NCI-H526 treated with DMSO at 0.1 percent for 48 hours (cell line): ENCODE results near the gene ANKMY1.

ENCODE experiments used
- DNase-seq: peaks from one replicate; lab custom pipeline; 2025; lab: John Stamatoyannopoulos, UW

The ANKMY1 gene

DNA sequence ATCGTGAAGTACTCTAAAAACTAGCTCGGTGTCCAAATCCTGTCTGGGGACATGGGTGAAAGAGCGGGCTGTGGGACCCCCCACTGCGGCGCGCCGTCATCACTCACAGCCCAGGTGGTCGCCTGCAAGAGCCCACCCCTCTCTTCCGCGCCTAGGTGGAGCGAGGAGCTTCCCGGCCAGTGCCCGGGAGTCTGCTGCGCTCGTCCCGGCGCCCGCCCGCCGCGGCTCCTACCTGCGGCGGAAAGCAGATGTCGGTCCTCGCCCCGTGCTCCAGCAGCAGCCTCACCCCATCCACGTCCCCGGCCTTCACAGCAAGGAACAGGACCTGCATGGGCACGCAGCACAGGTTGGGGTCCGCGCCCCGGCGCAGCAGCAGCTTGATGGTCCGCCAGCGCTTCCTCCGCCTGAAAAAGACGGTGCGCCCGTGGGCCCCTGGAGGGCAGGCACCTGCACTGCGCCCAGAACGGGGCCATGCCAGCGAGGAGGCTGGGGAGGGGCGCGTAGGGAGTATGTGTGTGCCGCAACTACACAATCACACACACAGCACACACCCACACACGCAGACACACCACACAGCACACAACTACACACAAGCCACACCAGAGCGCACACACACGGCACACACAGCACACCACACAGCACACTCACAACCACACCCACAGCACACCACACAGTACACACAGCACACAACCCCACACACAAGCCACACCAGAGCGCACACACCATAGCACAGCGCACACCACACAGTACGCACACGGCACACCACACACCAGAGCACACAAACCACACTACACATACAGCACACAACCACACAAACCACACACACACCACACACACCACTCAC lies 37.4 kb downstream of the ANKMY1 start:
- no peak for DNase-seq

- no peak for DNase-seq
These were observed 38.2 kb downstream of the ANKMY1 start for GRCh38 chr2:240519396-240520129.

- DNase-seq = no peak
These were observed 38.8 kb downstream of the ANKMY1 start for GRCh38 chr2:240518981-240519380.

DNA sequence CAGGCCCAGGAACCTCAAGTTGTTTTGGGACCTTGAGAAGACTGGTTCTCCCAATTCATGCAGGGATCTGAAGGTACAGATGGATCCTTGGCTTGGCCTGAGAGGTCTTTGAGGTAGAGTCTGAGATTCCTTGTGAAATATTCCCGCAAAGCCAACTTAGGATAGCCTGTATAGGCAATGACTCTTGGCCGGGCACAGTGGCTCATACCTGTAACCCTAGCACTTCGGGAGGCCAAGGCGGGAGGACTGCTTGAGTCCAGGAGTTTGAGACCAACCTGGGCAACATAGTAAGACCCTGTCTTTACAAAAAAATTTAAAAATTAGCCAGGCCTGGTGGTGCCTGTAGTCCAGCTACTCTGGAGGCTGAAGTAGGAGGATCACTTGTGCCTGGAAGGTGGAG lies 40.4 kb downstream of the ANKMY1 start:
- DNase-seq = no peak

GRCh38 chr2:240514631-240515030 lies 43.2 kb downstream of the ANKMY1 start:
- DNase-seq = no peak

DNA sequence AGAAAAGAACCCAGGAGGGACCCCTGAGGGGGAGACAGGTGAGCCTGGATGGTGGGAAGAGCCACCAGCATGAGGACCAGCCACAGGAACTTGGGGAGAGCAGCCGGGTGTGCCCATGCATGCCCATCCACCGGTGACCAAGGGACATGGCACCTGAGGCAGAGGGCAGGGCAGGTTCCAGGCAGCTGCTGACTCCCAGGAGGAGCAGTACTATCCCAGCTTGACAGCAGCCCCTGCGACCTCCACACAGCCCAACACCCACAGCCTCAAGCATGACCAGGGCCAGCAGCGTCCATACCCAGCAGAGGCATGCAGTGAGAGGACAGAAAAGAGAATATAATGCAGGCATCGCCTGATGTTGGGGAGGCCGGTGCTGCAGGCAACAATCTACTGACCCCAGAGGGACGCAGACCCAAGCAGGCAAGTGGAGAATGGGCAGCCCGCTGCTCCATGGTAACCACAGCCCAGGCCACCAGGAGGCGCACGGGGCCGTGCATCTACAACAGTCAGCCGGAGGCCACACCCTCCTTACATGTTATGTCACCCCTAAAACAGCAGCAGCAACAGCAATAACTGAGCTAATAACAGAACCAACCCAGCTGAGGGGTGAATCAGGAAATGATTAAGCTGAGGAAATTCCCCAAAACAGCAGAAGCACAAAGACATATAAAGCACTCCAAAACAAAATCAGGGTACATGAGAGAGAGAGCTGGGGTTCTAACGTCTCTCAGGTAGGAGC lies 44.1 kb downstream of the ANKMY1 start:
- DNase-seq = no peak

DNA sequence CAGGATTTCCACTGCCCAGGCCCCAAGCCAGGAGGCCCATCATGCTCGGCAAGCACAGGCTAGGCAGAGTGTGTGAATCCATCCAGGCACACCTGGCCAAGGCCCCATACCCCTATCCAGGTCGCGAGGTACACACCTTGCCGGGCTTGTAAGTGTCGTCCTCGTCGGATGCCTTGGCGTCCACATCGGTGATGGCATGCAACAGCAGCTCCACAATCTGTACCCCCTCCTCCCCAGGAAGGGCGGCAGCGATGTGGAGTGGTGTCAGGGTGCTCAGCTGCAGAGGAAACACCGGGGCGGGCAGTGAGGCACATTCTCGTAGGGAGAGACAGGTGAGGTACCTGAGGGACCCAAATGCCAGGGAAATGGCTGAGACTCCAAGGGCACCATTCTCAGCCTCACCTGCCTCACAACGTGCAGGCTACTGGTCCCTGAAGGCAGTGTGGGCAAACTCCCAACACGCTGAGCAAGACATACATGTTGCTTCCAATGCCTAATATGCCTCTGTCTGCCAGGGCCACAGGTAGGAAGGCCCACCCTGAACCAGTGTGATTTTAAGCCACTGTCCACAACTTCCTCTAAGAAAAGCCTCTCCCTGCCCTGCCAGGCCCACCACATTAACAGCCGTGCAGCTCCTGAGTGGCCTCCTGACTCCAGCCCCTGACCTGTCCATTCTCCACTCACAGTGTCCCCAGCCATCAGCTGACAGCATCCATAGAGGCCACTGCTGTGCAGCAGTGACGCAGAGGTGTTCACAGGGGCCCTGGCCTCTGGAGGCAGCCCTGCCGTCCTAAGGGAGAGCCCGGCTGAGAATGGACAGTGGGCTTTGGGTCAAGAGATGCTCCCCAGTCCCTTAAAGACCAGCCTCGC lies 44.9 kb downstream of the ANKMY1 start:
- DNase-seq = no peak

DNA sequence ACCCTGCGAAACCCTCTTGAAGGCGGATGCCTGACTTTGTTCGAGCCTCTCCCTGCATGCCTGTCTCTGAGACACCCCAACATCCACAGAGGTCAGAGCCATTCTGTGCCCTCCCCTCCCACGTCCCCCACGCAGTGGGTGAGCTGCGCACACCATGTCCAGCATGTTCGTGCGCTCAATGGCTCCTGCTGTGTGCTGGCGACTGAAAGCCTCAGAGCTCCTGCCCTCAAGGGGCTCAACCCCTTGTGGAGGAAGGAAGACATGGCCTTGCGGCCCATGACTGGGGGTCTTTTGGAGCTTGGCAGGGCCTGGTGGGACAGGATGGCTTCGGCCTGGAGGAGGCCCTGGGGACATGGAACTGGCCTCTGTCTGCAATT lies 45.7 kb downstream of the ANKMY1 start:
- no peak for DNase-seq

GRCh38 chr2:240511351-240512108 lies 46.3 kb downstream of the ANKMY1 start:
- DNase-seq = no peak

DNA sequence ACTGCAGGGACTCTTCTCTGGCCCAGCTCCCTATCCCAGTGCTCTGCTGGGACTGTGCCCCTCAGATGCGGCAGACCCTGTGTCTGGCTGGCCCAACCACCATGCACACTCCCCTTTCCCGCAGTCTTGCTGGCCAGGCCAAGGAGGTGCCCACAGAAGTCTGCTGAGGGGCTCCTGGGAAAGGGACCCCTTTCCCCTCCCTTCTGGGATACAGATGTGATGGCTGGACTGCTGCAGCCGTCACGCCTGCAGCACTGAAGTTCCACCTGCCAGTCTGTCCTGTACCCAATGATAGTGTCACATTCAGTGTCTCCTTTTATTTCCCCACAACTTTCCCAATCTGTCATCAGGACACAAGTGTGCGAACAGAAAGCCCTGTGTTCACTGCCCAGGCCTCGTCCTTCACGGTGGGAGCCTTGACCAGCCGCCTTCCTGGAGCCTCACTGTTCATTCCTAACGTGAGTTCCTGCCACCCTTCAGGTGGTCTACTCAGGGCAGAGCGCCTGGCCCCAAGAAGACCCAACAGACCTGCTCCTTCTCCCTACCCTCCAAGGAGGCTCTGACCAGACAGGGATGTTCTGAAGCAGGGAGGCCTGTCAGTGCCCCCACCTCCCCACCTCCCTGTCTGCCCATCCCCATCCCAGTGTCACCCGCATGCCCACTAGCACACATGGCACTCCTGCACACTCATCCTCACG lies 47.1 kb downstream of the ANKMY1 start:
- no peak for DNase-seq

DNA sequence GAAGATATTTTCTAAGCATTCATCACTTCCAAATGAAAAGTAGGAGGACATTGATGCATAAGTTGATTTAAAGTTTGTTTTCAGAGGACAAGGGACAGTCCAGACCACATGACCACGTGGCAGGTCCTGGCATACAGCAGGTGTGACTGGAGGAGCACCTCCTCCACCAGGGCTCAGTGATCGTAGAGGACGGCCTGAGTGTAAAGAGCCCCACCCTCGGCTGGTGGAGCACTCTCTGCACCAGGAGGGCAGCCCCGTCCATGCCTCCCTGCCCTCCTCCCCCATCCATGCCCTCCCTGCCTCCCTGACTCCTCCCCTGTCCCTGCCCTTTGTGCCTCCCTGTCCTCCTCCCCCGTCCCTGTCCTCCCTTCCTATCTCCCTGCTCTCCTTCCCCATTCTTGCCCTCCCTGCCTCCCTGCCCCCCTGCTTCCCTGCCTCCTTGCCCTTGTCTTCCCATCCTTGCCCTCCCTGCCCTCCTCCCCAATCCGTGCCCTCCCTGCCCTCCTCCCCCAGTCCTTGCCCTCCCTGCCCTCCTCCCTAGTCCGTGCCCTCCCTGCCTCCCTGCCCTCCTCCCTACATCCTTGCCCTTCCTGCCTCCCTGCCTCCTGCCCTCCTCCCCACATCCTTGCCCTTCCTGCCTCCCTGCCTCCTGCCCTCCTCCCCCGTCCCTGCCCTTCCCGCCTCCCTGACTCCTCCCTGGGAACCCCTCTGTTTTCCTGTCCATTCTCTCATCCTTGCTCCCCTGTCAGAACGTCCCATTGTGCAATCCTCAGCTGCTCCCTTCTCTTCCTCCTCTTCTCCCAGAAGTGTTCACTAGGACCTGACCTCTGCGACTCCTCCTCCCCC lies 47.9 kb downstream of the ANKMY1 start:
- no peak for DNase-seq

GRCh38 chr2:240508832-240509545 lies 48.8 kb downstream of the ANKMY1 start:
- DNase-seq = no peak

GRCh38 chr2:240507778-240508251 lies 50.0 kb downstream of the ANKMY1 start:
- DNase-seq = no peak

- DNase-seq = no peak
These were observed 50.6 kb downstream of the ANKMY1 start for GRCh38 chr2:240507060-240507777.

DNA sequence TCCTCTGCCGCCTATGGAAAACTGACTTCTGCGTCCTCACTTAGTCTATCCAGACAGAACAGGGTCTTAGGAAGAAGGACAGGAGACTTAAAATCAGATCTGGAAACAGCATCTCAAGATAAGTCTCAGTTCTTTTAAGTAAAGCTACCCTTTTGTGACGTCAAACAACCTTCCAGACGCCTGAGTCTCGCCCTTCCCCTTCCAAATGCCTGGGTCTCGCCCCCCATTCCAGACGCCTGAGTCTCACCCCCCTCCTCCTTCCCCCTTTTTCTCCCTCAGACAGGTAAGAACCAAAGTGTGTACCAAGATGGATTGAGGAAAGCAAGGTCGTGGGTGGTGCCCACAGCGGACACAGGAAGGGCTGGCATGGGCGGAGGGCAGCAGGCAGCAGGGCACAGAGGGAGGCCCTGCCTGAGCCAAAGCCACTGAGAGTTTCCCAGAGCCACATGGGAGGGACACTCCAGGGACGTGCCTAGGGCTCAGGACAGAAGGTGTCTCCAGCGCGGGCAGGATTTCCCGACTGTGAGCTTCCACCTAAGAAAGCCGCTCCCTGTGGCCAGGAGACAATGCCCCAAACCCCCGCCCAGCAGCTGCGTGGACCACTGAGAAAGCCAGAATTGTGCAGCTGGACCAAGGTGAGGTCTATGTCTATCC lies 51.3 kb downstream of the ANKMY1 start:
- no peak for DNase-seq

GRCh38 chr2:240505910-240506309 lies 51.9 kb downstream of the ANKMY1 start:
- DNase-seq = no peak

DNA sequence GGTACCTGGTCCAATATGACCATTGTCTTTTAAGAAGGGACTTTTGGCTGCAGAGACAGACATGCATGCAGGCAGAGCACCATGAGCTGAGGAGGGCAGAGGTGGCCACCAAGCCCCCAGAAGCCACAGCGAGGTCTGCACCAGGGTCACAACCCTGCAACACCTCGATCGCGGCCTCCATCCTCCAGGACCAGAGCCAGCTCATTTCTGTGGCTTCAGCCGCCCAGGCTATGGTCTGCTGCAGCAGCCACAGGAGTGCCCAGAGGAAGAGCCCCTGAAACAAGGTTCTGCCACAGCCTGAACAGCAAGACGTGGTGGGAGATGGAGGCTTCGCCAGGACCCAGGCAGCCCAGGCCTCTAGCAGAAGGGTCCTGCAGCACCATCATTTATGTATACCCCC lies 53.9 kb downstream of the ANKMY1 start:
- no peak for DNase-seq
